ENCODE measurements around the gene SMIM35. TPM values are rescaled to one million over a fixed set of nuclear protein-coding genes. Genes with fewer than 3 reads are reported as not detected.
"Not testable (repeated sequence)": the region's sequence is repeated elsewhere in the genome, so short reads cannot be mapped to it uniquely, and the experiment has no call there.

The SMIM35 gene
- total RNA-seq, 1 experiment from 2014 or later = not detected

DNA sequence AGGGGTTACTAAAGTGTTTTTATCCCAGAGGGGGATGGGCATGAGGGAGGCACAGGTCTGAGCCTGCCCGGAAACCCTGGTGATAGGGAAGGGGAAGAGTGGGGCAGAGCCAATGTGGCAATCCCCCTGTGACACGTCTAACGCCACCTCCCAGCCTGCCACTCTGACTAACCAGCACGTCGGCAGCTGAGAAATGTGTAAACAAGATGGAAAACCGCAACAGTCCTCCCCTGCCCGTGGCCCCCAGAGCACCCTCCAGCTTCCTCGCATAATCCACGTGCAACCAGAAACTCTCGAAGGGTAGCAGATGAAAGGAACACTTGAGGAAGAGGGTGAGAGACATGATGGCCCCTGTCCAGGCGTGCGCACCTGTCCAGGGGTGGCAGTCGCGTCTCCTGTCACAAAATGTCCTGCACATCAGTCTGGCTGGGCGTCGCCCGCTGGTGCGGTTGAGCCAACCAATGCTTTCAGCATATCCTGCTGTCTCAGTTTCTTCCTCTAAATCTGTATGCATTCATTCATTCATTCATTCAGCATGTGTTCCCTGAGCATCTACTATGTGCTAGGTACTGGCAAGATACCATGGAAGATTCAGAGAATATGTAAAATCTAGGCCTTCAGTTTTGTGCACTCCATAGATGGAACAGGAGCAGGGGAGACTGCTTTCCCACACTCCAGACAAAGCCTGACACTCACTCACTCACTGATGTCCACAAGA lies 5.4 kb downstream of the SMIM35 start:
- DNase-seq (ENCODE audit: low read depth) = peak; percentile 1

- DNase-seq (ENCODE audit: low read depth) = no peak
Observed at GRCh38 chr11:118080296-118080695, 6.5 kb downstream of the SMIM35 start.

DNA sequence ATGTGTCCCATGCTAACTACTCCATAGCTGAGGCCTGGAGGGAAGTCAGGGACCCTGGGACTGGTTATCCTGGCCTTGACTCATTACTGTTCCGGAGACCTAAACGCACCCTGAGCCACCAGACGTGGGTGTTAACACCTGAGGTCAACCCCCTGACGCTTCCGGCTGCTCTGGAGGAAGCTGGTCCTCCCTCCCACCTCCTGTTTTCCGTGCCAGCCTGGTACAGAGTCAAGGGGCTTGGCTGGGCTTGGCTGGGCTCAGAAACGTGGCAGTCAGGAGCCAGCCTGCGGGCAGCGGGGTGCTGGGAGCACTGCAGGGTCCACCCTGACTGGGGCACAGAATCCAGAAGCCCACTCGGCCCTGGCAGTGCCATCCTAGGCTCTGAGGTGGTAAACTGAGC lies 7.3 kb downstream of the SMIM35 start:
- DNase-seq (ENCODE audit: low read depth) = no peak

GRCh38 chr11:118078911-118079411 lies 7.8 kb downstream of the SMIM35 start:
- DNase-seq (ENCODE audit: low read depth) = no peak

DNA sequence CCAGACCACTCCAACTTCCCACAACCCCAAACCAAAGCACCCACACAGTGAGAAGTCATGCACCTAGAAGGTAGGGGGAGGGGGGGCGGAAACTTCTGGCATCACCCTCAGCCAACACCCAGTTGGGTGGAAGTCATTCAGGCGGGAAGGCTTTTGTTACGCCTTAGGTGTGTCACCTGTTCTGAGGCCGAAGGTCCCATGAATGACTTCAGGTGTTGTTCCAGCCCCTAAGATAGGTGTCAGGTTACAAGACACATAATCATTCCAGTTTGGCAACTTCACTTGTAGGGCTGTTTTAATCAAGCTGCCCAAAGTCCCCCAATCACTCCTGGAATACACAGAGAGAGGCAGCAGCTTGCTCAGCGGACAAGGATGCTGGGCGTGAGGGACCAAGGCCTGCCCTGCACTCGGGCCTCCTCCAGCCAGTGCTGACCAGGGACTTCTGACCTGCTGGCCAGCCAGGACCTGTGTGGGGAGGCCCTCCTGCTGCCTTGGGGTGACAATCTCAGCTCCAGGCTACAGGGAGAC lies 9.9 kb downstream of the SMIM35 start, which contains the start of gene TMPRSS4:
Gene TMPRSS4 (plus strand): TSS at position 325 of the 528 bp plus-strand sequence. CDS start 225 bp downstream, outside the sequence.
- no peak for DNase-seq (ENCODE audit: low read depth)

DNA sequence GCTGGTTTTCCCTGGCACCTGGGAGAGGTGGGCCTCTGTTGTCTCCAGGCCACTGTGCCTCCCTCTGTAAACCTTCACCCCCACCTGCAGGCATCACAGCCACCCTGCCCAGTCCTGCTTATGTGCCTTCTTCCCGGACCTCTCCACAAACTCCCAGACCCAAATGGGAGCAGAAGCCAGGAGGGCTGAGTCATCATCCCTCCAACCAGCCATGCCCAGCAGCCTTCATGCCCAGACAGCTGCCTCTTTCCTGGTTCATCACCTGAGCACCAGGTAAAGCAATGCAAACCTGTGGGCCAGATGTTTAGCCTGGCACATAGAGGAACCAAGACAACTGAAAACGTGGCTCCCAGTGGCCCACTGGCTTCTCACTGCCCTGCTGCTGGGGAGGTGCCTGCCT lies 12.0 kb downstream of the SMIM35 start:
- no peak for DNase-seq (ENCODE audit: low read depth)

DNA sequence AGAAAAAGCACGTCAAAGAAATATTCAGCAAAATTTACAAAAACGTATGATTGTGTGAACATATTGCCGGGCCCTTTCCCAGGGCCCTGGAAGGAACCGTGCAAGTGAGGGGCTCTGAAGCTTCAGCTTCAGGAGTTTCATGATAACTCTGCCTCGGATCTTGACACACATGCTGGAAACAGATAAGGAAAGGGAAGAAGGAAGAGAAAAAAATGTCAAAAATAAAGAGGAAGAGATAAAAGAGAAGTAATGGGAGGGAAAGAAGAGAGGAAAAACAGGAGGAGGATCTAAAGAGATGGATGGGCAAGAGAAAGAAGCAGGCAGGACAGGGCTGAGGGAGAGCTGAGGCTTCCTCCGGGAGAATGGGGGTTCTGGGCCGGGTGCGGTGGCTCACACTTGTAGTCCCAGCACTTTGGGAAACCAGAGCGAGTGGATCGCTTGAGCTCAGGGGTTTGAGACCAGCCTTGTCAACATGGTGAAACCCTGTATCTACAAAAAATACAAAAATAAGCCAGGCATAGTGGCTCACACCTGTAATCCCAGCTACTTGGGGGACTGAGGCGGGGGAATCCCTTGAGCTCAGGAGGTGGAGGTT lies 12.6 kb downstream of the SMIM35 start:
- DNase-seq (ENCODE audit: low read depth) = no peak

GRCh38 chr11:118073554-118073953 lies 13.2 kb downstream of the SMIM35 start:
- DNase-seq (ENCODE audit: low read depth) = no peak

GRCh38 chr11:118071416-118072030 lies 15.2 kb downstream of the SMIM35 start:
- DNase-seq (ENCODE audit: low read depth) = no peak

- no peak for DNase-seq (ENCODE audit: low read depth)
Observed at GRCh38 chr11:118068945-118069612, 17.7 kb downstream of the SMIM35 start.

DNA sequence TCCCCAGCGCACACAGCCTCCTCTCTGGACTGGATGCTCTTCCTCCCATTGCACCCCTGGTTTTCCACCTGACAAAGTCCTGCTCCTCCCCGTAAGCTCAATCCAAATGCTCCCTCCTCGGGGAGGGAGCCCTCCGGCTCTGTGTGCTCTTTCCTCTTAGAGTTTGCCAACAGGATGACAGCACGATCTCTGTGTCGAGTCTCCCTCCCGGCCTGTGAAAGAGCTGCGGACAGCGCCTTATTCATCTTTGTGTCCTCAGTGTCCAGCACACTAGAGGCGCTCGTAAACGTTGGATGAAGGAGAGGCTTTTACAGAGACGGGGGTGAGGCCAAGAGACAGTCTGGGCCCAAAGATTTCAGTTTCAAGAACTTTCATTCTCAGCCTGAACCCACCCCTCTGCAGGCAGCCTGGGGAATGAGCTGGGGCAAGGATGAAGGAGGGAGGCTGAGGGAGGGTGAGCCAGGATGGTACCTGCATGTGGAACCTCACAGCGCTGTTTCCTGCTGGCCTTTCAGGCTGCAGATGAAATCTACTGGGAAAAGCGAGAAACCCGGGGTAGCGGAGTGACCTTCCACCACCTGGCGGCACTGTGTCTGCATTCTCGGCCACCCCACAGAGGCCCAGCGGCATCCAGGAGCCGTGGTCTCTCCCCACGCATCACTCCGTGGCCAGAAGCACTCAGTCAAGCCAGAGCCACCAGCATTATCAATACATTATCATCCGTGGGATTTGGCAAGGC lies 18.4 kb downstream of the SMIM35 start:
- DNase-seq (ENCODE audit: low read depth) = no peak

DNA sequence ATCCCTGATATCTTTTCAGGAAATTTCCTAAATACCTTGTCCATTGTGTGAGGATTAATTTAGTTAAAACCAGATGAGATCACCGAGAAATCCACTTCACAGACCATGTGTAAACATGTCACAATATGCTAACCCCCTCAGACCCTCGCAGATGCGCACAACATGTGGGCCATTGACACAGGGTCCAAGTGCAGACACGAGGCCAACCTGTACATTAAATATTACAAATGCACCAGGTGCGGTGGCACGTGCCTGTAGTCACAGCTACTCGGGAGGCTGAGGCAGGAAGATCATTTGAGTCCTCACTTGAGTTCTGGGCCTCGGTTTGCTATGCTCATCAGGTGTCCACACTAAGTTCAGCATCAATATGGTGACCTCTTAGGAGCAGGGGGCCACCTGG lies 19.8 kb downstream of the SMIM35 start:
- no peak for DNase-seq (ENCODE audit: low read depth)

- DNase-seq (ENCODE audit: low read depth) = no peak
Observed at GRCh38 chr11:118065384-118065783, 21.4 kb downstream of the SMIM35 start.

DNA sequence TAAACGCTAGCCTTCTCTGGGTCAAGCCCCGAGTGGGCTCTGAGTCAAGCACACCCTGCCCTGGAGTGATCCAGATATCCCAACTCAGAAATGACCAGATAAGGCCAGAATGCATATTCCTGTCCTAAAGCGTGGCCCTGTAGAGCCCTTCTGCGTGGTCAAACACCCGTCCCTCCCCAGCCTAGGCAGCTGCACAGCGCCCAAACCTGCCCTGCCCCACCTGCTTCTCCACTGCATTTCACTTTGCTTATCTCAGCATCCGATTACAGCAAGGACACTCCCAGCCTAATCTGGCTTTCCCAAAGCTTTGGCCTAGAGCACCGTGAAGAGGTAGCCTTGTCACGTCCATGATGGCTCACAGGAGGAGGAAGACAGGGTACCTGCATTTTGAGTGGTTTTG lies 21.8 kb downstream of the SMIM35 start:
- no peak for DNase-seq (ENCODE audit: low read depth)

GRCh38 chr11:118062631-118063030 lies 24.1 kb downstream of the SMIM35 start:
- not testable (repeated sequence) for DNase-seq (ENCODE audit: low read depth)

DNA sequence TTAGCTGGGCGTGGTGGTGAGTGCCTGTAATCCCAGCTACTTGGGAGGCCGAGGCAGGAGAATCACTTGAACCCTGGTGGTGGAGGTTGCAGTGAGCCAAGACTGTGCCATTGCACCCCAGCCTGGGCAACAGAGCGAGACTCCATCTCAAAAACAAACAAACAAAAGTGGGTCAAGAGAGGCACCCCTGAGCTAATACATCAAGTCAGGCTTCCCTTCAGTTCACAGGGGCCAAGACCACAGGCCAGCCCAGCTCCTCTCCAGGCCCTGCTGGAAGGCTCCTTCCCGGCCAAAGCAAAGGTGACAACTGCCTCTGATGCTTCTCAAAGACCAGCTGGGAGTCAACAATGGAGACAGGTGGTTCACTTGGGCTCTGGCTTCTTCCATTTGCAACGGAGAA lies 24.6 kb downstream of the SMIM35 start:
- DNase-seq (ENCODE audit: low read depth) = not testable (repeated sequence)

GRCh38 chr11:118061586-118062125 lies 25.1 kb downstream of the SMIM35 start:
- DNase-seq (ENCODE audit: low read depth) = no peak

GRCh38 chr11:118060869-118061268 lies 25.9 kb downstream of the SMIM35 start:
- no peak for DNase-seq (ENCODE audit: low read depth)

DNA sequence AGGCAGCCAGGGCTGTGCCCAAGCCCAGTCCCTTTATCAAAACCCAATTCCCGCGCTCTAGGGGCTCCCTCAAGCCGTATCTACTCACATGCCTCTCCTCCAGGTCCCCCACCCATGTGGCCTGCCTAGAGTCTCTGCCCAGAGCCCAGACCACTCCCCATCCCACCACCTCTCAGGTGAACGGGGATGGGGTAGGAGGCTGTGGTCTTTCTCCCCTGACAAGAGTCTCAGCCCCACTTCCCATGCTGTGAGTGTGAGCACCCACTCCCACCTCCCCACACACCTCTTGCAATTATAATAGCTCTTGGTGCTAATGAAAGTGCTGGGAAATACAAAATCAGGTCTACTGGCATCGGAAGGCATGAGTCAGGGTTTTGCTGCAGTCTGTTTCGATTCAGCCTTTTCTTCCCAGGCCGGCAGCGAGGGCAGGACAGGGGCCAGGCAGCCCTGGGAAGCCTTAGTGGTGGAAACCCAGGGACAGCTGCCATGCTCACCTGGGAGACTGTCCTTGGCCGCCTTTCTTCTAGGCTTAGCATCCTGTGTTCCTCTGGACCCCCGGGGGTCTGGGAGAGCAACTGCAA lies 26.6 kb downstream of the SMIM35 start:
- no peak for DNase-seq (ENCODE audit: low read depth)

- DNase-seq (ENCODE audit: low read depth) = no peak
Observed at GRCh38 chr11:118059246-118059940, 27.4 kb downstream of the SMIM35 start.
